H1 (cell line): ENCODE results near the gene NELL2. TPM values are rescaled to one million over a fixed set of nuclear protein-coding genes. Genes with fewer than 3 reads are reported as not detected.

Experiments
- CTCF ChIA-PET: fragments of 300-600 bp; sonication (Branson Sonifier 250); formaldehyde crosslinking; loops from one replicate; lab custom pipeline; 2021; ENCODE audit not compliant: partially characterized antibody; lab: Charles Lee
- POLR2A ChIA-PET: fragments of 300-600 bp; sonication (Branson Sonifier 250); formaldehyde crosslinking; loops from one replicate; lab custom pipeline; 2021; ENCODE audit warnings: inconsistent platforms; ENCODE audit not compliant: partially characterized antibody; lab: Charles Lee
- DNase-seq, 2 experiments: peaks; one replicate each; pipeline versions ENCODE4 v3.0.0 to v3.0.0-alpha.2; 2010 to 2022; ENCODE audit warnings: low spot score in 2 of 2, low read depth in 1 of 2, mixed read lengths in 1 of 2
- FAIRE-seq: peaks from 2 replicates; lab custom pipeline; 2011; peaks lifted over from hg19 to GRCh38; lab: Jason Lieb, UNC
- H2AFZ ChIP-seq: 2 replicates; pipeline ENCODE4 v1.8.1; 2012; ENCODE audit warnings: low read length, inconsistent platforms
- H2AK5ac ChIP-seq: 2 replicates; pipeline ENCODE4 v1.6.1; 2013; ENCODE audit warnings: low read depth, low read length
- H2BK120ac ChIP-seq: replicated peaks from 2 replicates; pipeline ENCODE3; 2013; ENCODE audit warnings: low read depth, low read length, inconsistent platforms
- H2BK12ac ChIP-seq: 2 replicates; pipeline ENCODE4 v1.6.1; 2013; ENCODE audit warnings: low read depth, low read length
- H2BK15ac ChIP-seq: 2 replicates; pipeline ENCODE4 v1.6.1; 2013; ENCODE audit warnings: low read length
- H2BK20ac ChIP-seq: 2 replicates; pipeline ENCODE4 v1.6.1; 2013; ENCODE audit warnings: low read length
- H2BK5ac ChIP-seq: 2 replicates; pipeline ENCODE4 v1.6.1; 2013; ENCODE audit warnings: low read depth, low read length
- H3K14ac ChIP-seq: 2 replicates; pipeline ENCODE4 v1.6.1; 2013; ENCODE audit warnings: inconsistent platforms; ENCODE audit not compliant: insufficient read length
- H3K18ac ChIP-seq: 2 replicates; pipeline ENCODE4 v1.6.1; 2013; ENCODE audit warnings: low read length; ENCODE audit errors: extremely low read depth
- H3K23ac ChIP-seq: 2 replicates; pipeline ENCODE4 v1.6.1; 2013; ENCODE audit warnings: inconsistent platforms; ENCODE audit not compliant: insufficient read length
- H3K23me2 ChIP-seq: 2 replicates; pipeline ENCODE4 v1.6.1; 2013; ENCODE audit warnings: low read depth, low read length
- H3K27ac ChIP-seq: 2 replicates; pipeline ENCODE4 v1.6.1; 2011; ENCODE audit warnings: low read depth, low read length, inconsistent platforms
- H3K27me3 ChIP-seq, 4 experiments: replicated peaks in 1 of 4; 1 replicate in 1 of 4; 2 replicates in 3 of 4; pipeline versions ENCODE4 v1.6.1 to v1.8.1; 2011 to 2013; ENCODE audit warnings: low read length in 3 of 4, mild to moderate bottlenecking in 3 of 4, inconsistent platforms in 2 of 4, mixed read lengths in 2 of 4, moderate library complexity in 1 of 4; ENCODE audit not compliant: control insufficient read depth in 3 of 4, insufficient read depth in 3 of 4; ENCODE audit errors: extremely low read depth in 1 of 4
- H3K36me3 ChIP-seq, 4 experiments: 2 replicates each; pipeline versions ENCODE4 v1.6.1 to v1.8.1; 2011 to 2013; ENCODE audit warnings: mild to moderate bottlenecking in 4 of 4, low read length in 3 of 4, moderate library complexity in 2 of 4, control low read depth in 1 of 4, inconsistent platforms in 1 of 4; ENCODE audit not compliant: insufficient read depth in 4 of 4, control insufficient read depth in 2 of 4
- H3K4ac ChIP-seq: replicated peaks from 2 replicates; pipeline ENCODE3; 2013; ENCODE audit warnings: low read length, low read depth, mixed read lengths, inconsistent platforms; ENCODE audit not compliant: insufficient read length
- H3K4me1 ChIP-seq, 4 experiments: replicated peaks in 1 of 4; 1 replicate in 1 of 4; 2 replicates in 3 of 4; pipeline versions ENCODE4 v1.6.1 to v1.8.1; 2011 to 2013; ENCODE audit warnings: low read length in 3 of 4, inconsistent platforms in 2 of 4, mixed read lengths in 1 of 4; ENCODE audit not compliant: insufficient read depth in 4 of 4, control insufficient read depth in 3 of 4
- H3K4me2 ChIP-seq, 2 experiments: 2 replicates each; pipeline versions ENCODE4 v1.6.1 to v1.8.1; 2011 to 2013; ENCODE audit warnings: low read depth in 2 of 2, low read length in 2 of 2, control low read depth in 1 of 2, inconsistent platforms in 1 of 2, mild to moderate bottlenecking in 1 of 2; ENCODE audit not compliant: insufficient read depth in 1 of 2
- H3K4me3 ChIP-seq, 4 experiments: fragments of 200-600, 300-600 bp in 1 of 4; sonication (generic), shearing (Covaris generic), sonication (Bioruptor Twin) in 1 of 4; 2 replicates each; pipeline versions ENCODE4 v1.5.1 to v1.8.1; 2011 to 2016; ENCODE audit warnings: low read length in 4 of 4, low read depth in 3 of 4, control low read depth in 2 of 4, inconsistent platforms in 2 of 4, mild to moderate bottlenecking in 2 of 4, mixed read lengths in 1 of 4, moderate library complexity in 1 of 4; ENCODE audit not compliant: insufficient read depth in 2 of 4; ENCODE audit errors: extremely low read depth in 1 of 4
- H3K56ac ChIP-seq: replicated peaks from 2 replicates; pipeline ENCODE3; 2013; ENCODE audit warnings: low read depth, mild to moderate bottlenecking, mixed read lengths, low read length, inconsistent platforms; ENCODE audit not compliant: insufficient read length
- H3K79me1 ChIP-seq: 2 replicates; pipeline ENCODE4 v1.6.1; 2013; ENCODE audit warnings: low read depth, low read length, control low read depth
- H3K79me2 ChIP-seq, 2 experiments: 2 replicates each; pipeline versions ENCODE4 v1.6.1 to v1.8.1; 2012 to 2013; ENCODE audit warnings: low read length in 2 of 2, mild to moderate bottlenecking in 2 of 2, inconsistent platforms in 1 of 2; ENCODE audit not compliant: insufficient read depth in 2 of 2, control insufficient read depth in 1 of 2
- H3K9ac ChIP-seq, 4 experiments: replicated peaks in 1 of 4; 1 replicate in 1 of 4; 2 replicates in 3 of 4; pipeline versions ENCODE4 v1.6.1 to v1.8.1; 2011 to 2013; ENCODE audit warnings: low read depth in 3 of 4, low read length in 3 of 4, control low read depth in 2 of 4, mild to moderate bottlenecking in 2 of 4, moderate library complexity in 2 of 4, inconsistent platforms in 1 of 4; ENCODE audit errors: extremely low read depth in 1 of 4
- H3K9me3 ChIP-seq, 2 experiments: 2 replicates each; pipeline versions ENCODE4 v1.6.1 to v1.8.1; 2012 to 2013; ENCODE audit warnings: mild to moderate bottlenecking in 2 of 2, moderate library complexity in 2 of 2, control low read depth in 1 of 2, inconsistent platforms in 1 of 2, low read depth in 1 of 2, low read length in 1 of 2, mixed read lengths in 1 of 2; ENCODE audit not compliant: insufficient read depth in 2 of 2
- H4K20me1 ChIP-seq, 2 experiments: replicated peaks in 1 of 2; 2 replicates each; pipeline versions ENCODE3 to v1.8.1; 2011 to 2013; ENCODE audit warnings: inconsistent platforms in 2 of 2, low read length in 2 of 2, mild to moderate bottlenecking in 1 of 2; ENCODE audit not compliant: insufficient read depth in 2 of 2, control insufficient read depth in 1 of 2
- H4K5ac ChIP-seq: 2 replicates; pipeline ENCODE4 v1.6.1; 2013; ENCODE audit warnings: low read length, low read depth, mixed read lengths, inconsistent platforms; ENCODE audit not compliant: insufficient read length
- H4K8ac ChIP-seq: 2 replicates; pipeline ENCODE4 v1.8.0; 2013; ENCODE audit warnings: mild to moderate bottlenecking, moderate library complexity, low read length, inconsistent platforms; ENCODE audit not compliant: insufficient read depth; ENCODE audit errors: extremely low read depth
- H4K91ac ChIP-seq: replicated peaks from 2 replicates; pipeline ENCODE3; 2013; ENCODE audit warnings: low read length, mixed read lengths, inconsistent platforms; ENCODE audit not compliant: insufficient read length
- CHD2 ChIP-seq: IDR thresholded peaks from 2 replicates; pipeline ENCODE4 v1.6.1; 2012; ENCODE audit warnings: low read length, improper control_type of control experiment
- CREB1 ChIP-seq: IDR thresholded peaks from 2 replicates; pipeline ENCODE4 v1.6.1; 2012; ENCODE audit warnings: inconsistent platforms
- CTBP2 ChIP-seq: IDR thresholded peaks from 2 replicates; pipeline ENCODE4 v1.7.0; 2011; ENCODE audit warnings: borderline replicate concordance, mild to moderate bottlenecking, moderate library complexity, mixed read lengths, low read length; ENCODE audit not compliant: insufficient read depth, insufficient read length
- EP300 ChIP-seq, 2 experiments: IDR thresholded peaks; 1 replicate in 1 of 2; 2 replicates in 1 of 2; pipeline ENCODE4 v1.6.1; 2011 to 2012; ENCODE audit warnings: low read depth in 2 of 2, low read length in 2 of 2, mild to moderate bottlenecking in 2 of 2, borderline replicate concordance in 1 of 2, inconsistent platforms in 1 of 2, moderate library complexity in 1 of 2
- POLR2A ChIP-seq, 2 experiments: IDR thresholded peaks; 1 replicate in 1 of 2; 2 replicates in 1 of 2; pipeline ENCODE4 v1.6.1; 2011; ENCODE audit warnings: low read depth in 2 of 2, low read length in 2 of 2, mild to moderate bottlenecking in 2 of 2; ENCODE audit errors: control extremely low read depth in 1 of 2
- RBBP5 ChIP-seq: IDR thresholded peaks from 2 replicates; pipeline ENCODE4 v1.7.1; 2012; ENCODE audit warnings: low read depth, mild to moderate bottlenecking, inconsistent platforms, low read length, moderate library complexity, borderline replicate concordance
- SAP30 ChIP-seq: fragments of 300-600 bp; sonication (generic); IDR thresholded peaks from 2 replicates; pipeline ENCODE4 v1.7.1; 2012; ENCODE audit warnings: low read length, moderate library complexity, mild to moderate bottlenecking, inconsistent platforms; ENCODE audit not compliant: insufficient read depth, insufficient replicate concordance
- SIN3A ChIP-seq, 2 experiments: IDR thresholded peaks in 1 of 2; conservative IDR thresholded peaks in 1 of 2; 2 replicates each; pipeline ENCODE4 v1.6.1; 2011 to 2012; ENCODE audit warnings: low read length in 2 of 2, improper control_type of control experiment in 1 of 2, low read depth in 1 of 2, mild to moderate bottlenecking in 1 of 2
- SIX5 ChIP-seq: IDR thresholded peaks from 2 replicates; pipeline ENCODE4 v1.6.1; 2011; ENCODE audit warnings: mild to moderate bottlenecking, low read depth, low read length
- SP1 ChIP-seq: IDR thresholded peaks from 2 replicates; pipeline ENCODE4 v1.6.1; 2011; ENCODE audit warnings: low read depth, low read length
- TAF1 ChIP-seq: IDR thresholded peaks from 2 replicates; pipeline ENCODE4 v1.6.1; 2011; ENCODE audit warnings: mild to moderate bottlenecking, low read depth, low read length
- TEAD4 ChIP-seq: IDR thresholded peaks from 2 replicates; pipeline ENCODE4 v1.6.1; 2012; ENCODE audit warnings: low read depth, low read length, inconsistent platforms, mixed read lengths
- YY1 ChIP-seq: IDR thresholded peaks from 2 replicates; pipeline ENCODE4 v1.6.1; 2011; ENCODE audit warnings: low read depth, mild to moderate bottlenecking, low read length
- WGBS, 2 experiments: shearing (Covaris generic) in 1 of 2; methylation state at CpG; one replicate each; pipeline versions ENCODE4 v1.1.6 to v1.1.7; 2013 to 2015; ENCODE audit warnings: low lambda C conversion rate in 2 of 2, mixed read lengths in 2 of 2, inconsistent platforms in 1 of 2, low coverage in 1 of 2, missing lambda C conversion rate in 1 of 2; ENCODE audit not compliant: insufficient replicate concordance in 2 of 2, insufficient coverage in 1 of 2, insufficient read length in 1 of 2; ENCODE audit errors: extremely low coverage in 1 of 2, missing lambda C conversion rate in 1 of 2; 5-methylcytosine and 5-hydroxymethylcytosine counted together
- polyA plus RNA-seq, 7 experiments: library from polyadenylated mRNA; depleted of rRNA in 3 of 7; stranded (reverse) in 5 of 7; unstranded in 2 of 7; fragments of >200 nt in 5 of 7; fragments of 200-250 nt in 2 of 7; gene quantifications; 1 replicate in 5 of 7; 2 replicates in 1 of 7; 4 replicates in 1 of 7; pipeline versions ENCODE4 v1.2.1 to v1.2.3, GENCODE V29; 2011 to 2013; ENCODE audit warnings: missing spikeins in 2 of 7, mixed read lengths in 2 of 7
- total RNA-seq: library from RNA; stranded (reverse); fragmentation: NEBNext Ultra II Directional; extraction: Animal tissue kit (Norgen Biotek cat#: 25700); gene quantifications from 2 replicates; pipeline ENCODE4 v1.2.1, GENCODE V29; 2021

NELL2 gene
- total and polyA plus RNA-seq, 2 of the 8 experiments (the other 6 are each of a cell fraction or from before 2014, with no cell fraction given), result 54.2 to 56.8 TPM

DNA sequence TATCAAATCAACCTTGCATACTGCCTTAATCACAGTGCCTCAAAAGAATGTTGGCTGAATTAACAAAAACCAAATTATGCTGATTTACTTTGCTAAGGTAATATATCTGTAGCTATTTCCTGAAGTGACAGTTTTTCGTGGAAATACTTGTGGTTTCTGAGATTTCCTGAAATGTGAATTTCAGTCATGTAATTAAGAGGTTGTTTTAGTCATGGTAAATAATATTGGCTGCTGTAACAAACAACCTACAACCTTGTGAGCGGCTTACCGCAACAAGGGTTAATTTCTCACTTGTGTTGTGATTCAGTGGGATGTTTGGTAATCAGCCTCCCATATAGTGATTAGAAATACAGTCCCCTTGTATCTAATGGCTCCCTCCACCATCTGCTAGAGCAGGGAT is 387.9 kb downstream of the NELL2 start:
- no peak overlapping the region for H4K91ac ChIP-seq
- no peaks in the 10 kb centered on the region for H4K20me1 ChIP-seq
- DNase-seq, result no peak
- H4K8ac ChIP-seq, result no peak overlapping the region
- H3K4me1 ChIP-seq, result no peaks in the 10 kb centered on the region
- H3K27me3 ChIP-seq, result no peaks in the 10 kb centered on the region
- H3K23me2 ChIP-seq, result no peaks in the 10 kb centered on the region
- H3K56ac ChIP-seq, result no peak overlapping the region
- 93% methylated on average over 3 of the region's 3 CpGs; no CpG with 5 or more reads in 1 of the 2 experiments for WGBS, 2 experiments
- H3K36me3 ChIP-seq, result no peaks in the 10 kb centered on the region
- H2AFZ ChIP-seq, result no peak overlapping the region
- H3K79me2 ChIP-seq, result no peaks in the 10 kb centered on the region
- no peak overlapping the region for H3K4ac ChIP-seq
- ChIA-PET CTCF (interaction anchor here (0.7 to 3.1 kb wide), 2 partner anchors 9 to 13 kb away, joined by 3 to 11 read pairs; no protein-coding TSS in a partner anchor), POLR2A (no interaction called here)
- no peak overlapping the region for H2BK20ac ChIP-seq
- H2BK120ac ChIP-seq, result no peak overlapping the region
- H4K5ac ChIP-seq, result no peak overlapping the region
- peaks cover 13 to 14% of the 10 kb centered on the region in 2 experiments for H3K9me3 ChIP-seq
- H3K4me2 ChIP-seq, result no peak overlapping the region
- no peak overlapping the region for H2AK5ac ChIP-seq
- no peak overlapping the region for H2BK12ac ChIP-seq
- no peak overlapping the region for H3K27ac ChIP-seq
- H3K14ac ChIP-seq, result no peak overlapping the region
- H3K4me3 ChIP-seq, result no peak overlapping the region
- TF ChIP-seq SP1 (no peak), CTBP2 (no peak), YY1 (no peak), SAP30 (no peak), RBBP5 (no peak), EP300 (IDR thresholded peaks at IDR 0.05; ENCODE audit: borderline replicate concordance in 1 of 2, low read depth in 2 of 2, low read length in 2 of 2) (no peak), CHD2 (no peak), SIX5 (no peak), TEAD4 (no peak), TAF1 (no peak), CREB1 (no peak), POLR2A (IDR thresholded peaks at IDR 0.05; ENCODE audit: control extremely low read depth in 1 of 2, low read depth in 2 of 2, low read length in 2 of 2) (no peak), SIN3A (conservative IDR thresholded peaks at IDR 0.05 in 1 of 2, IDR thresholded peaks at IDR 0.05 in 1 of 2; ENCODE audit: low read depth in 1 of 2, low read length in 2 of 2) (no peak)
- no peak overlapping the region for H3K23ac ChIP-seq
- H2BK15ac ChIP-seq, result no peak overlapping the region
- no peak overlapping the region for H2BK5ac ChIP-seq
- H3K18ac ChIP-seq, result no peak overlapping the region
- no peak overlapping the region for H3K9ac ChIP-seq
- FAIRE-seq, result no peak
- H3K79me1 ChIP-seq, result no peaks in the 10 kb centered on the region
